ENCODE data around the gene ZNF497.

DNA sequence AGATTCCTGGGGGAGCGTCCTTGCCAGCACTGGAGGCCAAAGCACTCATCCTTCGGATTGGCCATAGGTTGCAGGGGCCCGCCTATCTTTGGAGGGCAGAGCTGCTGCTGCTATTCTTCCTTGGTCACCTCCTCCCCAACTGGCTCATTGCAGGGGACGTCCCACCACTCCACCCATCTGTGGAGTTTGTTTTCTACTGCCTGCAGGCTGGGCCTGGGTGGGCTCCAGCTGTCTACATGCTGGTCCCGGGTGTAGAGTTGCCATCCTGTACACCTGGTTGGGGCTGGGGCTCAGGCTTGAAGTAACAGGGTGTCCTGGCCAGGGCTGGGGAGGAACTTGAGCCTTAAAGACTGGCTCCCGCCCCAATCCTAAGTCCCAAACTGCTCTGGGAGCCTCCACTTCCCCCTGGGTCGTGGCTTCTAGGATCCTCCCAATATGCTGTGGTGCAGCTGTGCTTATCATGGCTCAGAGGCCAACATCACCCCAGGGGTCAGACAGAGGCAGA lies 35.0 kb upstream of the ZNF497 start:
- TF ChIP-seq, protein P1, sequence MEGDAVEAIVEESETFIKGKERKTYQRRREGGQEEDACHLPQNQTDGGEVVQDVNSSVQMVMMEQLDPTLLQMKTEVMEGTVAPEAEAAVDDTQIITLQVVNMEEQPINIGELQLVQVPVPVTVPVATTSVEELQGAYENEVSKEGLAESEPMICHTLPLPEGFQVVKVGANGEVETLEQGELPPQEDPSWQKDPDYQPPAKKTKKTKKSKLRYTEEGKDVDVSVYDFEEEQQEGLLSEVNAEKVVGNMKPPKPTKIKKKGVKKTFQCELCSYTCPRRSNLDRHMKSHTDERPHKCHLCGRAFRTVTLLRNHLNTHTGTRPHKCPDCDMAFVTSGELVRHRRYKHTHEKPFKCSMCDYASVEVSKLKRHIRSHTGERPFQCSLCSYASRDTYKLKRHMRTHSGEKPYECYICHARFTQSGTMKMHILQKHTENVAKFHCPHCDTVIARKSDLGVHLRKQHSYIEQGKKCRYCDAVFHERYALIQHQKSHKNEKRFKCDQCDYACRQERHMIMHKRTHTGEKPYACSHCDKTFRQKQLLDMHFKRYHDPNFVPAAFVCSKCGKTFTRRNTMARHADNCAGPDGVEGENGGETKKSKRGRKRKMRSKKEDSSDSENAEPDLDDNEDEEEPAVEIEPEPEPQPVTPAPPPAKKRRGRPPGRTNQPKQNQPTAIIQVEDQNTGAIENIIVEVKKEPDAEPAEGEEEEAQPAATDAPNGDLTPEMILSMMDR (tag by site-specific recombination; IDR thresholded peaks at IDR 0.05): no peak
- TF ChIP-seq ZNF701 (tag by site-specific recombination; IDR thresholded peaks at IDR 0.05) (no peak), ZNF555 (tag by site-specific recombination; conservative IDR thresholded peaks at IDR 0.05) (no peak), ZNF324 (tag by site-specific recombination; IDR thresholded peaks at IDR 0.05) (no peak), MZF1 (tag by site-specific recombination; IDR thresholded peaks at IDR 0.05; ENCODE audit: borderline replicate concordance) (no peak)
